ENCODE data around the gene CEP112.

Gene CEP112

GRCh38 chr17:65593092-65593854 is 598.7 kb downstream of the CEP112 start:
- DNase-seq (ENCODE audit: low spot score), result no peak

- DNase-seq (ENCODE audit: low spot score), result no peak
Observed at GRCh38 chr17:65592125-65592965, 599.6 kb downstream of the CEP112 start.

GRCh38 chr17:65589321-65589720 is 602.6 kb downstream of the CEP112 start:
- DNase-seq (ENCODE audit: low spot score), result no peak

- DNase-seq (ENCODE audit: low spot score), result no peak
Observed at GRCh38 chr17:65588181-65588808, 603.6 kb downstream of the CEP112 start.

- no peak for DNase-seq (ENCODE audit: low spot score)
Observed at GRCh38 chr17:65587534-65588180, 604.3 kb downstream of the CEP112 start.

GRCh38 chr17:65586899-65587298 is 605.0 kb downstream of the CEP112 start:
- no peak for DNase-seq (ENCODE audit: low spot score)

All from D341Med (cell line).